Stomach (tissue), 19 donors: ENCODE measurements around the gene MPI. TPM values are rescaled to one million over a fixed set of nuclear protein-coding genes. Genes with fewer than 3 reads are reported as not detected.
A peak's percentile ranks its signal among the peaks of the same experiment; 100 is the strongest.

Experiments
- DNase-seq, 2 donors: peaks; one replicate each; pipeline versions ENCODE4 v3.0.0 to v3.0.0-alpha.2; 2013 to 2019
- H3K27ac ChIP-seq, 5 donors: fragments of 200-600 bp in 4 of 5; sonication (generic) in 4 of 5; one replicate each; pipeline ENCODE4 v1.5.1; 2013 to 2019; ENCODE audit warnings: mild to moderate bottlenecking in 1 of 5, moderate library complexity in 1 of 5
- H3K27me3 ChIP-seq, 3 donors: fragments of 200-600 bp; sonication (generic); one replicate each; pipeline ENCODE4 v1.5.1; 2017 to 2019; ENCODE audit warnings: mixed run types in 1 of 3
- H3K36me3 ChIP-seq, 4 donors: fragments of 200-600 bp; sonication (generic); 1 replicate in 3 of 4; 2 replicates in 1 of 4; pipeline ENCODE4 v1.5.1; 2016 to 2019
- H3K4me1 ChIP-seq, 4 donors: fragments of 200-600 bp; sonication (generic); one replicate each; pipeline ENCODE4 v1.5.1; 2016 to 2019
- H3K4me3 ChIP-seq, 4 donors: fragments of 200-600 bp; sonication (generic) in 3 of 4; one replicate each; pipeline ENCODE4 v1.5.1; 2016 to 2019; ENCODE audit warnings: mild to moderate bottlenecking in 1 of 4
- H3K9me3 ChIP-seq, 4 donors: fragments of 200-600 bp; sonication (generic); one replicate each; pipeline ENCODE4 v1.5.1; 2016 to 2019
- CTCF ChIP-seq, 7 experiments: fragments of 450-650 bp in 4 of 7; fragments of 200-600 bp in 3 of 7; sonication (generic) in 3 of 7; IDR thresholded peaks; one replicate each; pipeline ENCODE4 v1.5.1; 2016 to 2019; ENCODE audit warnings: antibody characterized with exemption in 7 of 7, control low read depth in 2 of 7, mild to moderate bottlenecking in 1 of 7
- EP300 ChIP-seq: sonication (generic); formaldehyde crosslinking; IDR thresholded peaks from one replicate; pipeline ENCODE4 v1.6.1; 2017; ENCODE audit warnings: antibody characterized with exemption
- POLR2A ChIP-seq, 4 donors: fragments of 450-650 bp; IDR thresholded peaks; one replicate each; pipeline ENCODE4 v1.6.1; 2016; ENCODE audit warnings: antibody characterized with exemption in 4 of 4, control low read depth in 2 of 4, mild to moderate bottlenecking in 1 of 4, moderate library complexity in 1 of 4
- POLR2AphosphoS5 ChIP-seq, 3 donors: sonication (generic); formaldehyde crosslinking; IDR thresholded peaks; one replicate each; pipeline ENCODE4 v1.6.1; 2016; ENCODE audit warnings: antibody characterized with exemption in 3 of 3
- WGBS, 5 donors: extraction: QIAGEN DNeasy Blood & Tissue Kit in 3 of 5; methylation state at CpG; one replicate each; pipeline versions ENCODE4 v1.1.5 to v1.1.7; 2013 to 2018; 5-methylcytosine and 5-hydroxymethylcytosine counted together
- intact Hi-C: fragments of 100-400 bp; cut with DNase I; formaldehyde crosslinking; loops from one replicate; pipeline ENCODE4 v1.15.1; 2023; ENCODE audit warnings: low total_unique reads
- long read RNA-seq, 10 donors: transcript quantifications; one replicate each; lab custom pipeline, GENCODE V29; 2026
- polyA plus RNA-seq, 3 donors: library from polyadenylated mRNA; stranded (reverse); fragments of 200-250 nt; gene quantifications; one replicate each; pipeline ENCODE4 v1.2.3, GENCODE V29; 2013
- total RNA-seq, 5 donors: library from RNA; depleted of rRNA; stranded (reverse); fragments of >200 nt; gene quantifications; one replicate each; pipeline versions ENCODE4 v1.1.0 to v1.2.3, GENCODE V29; 2014 to 2016
- donor health status: healthy with polysubstance abuse.
- donor health status: Bipolar disorder and iron deficiency.
- donor health status: healthy.

The MPI gene
- total RNA-seq (10 to 100 TPM; 17.0 to 35.7 (median 20.4) TPM), polyA plus RNA-seq (10 to 100 TPM; 18.4 to 20.7 (median 20.3) TPM)
- long read RNA-seq, donor 1, partial matches to known transcripts, result 0 of 3 reads
- long read RNA-seq, donor 1, other reads (novel, unspliced or antisense), result 0 of 3 reads
- long read RNA-seq, donor 2, full-length matches to known transcripts, result 8 of 8 reads
- long read RNA-seq, donor 2, partial matches to known transcripts, result 0 of 8 reads
- long read RNA-seq, donor 2, other reads (novel, unspliced or antisense), result 0 of 8 reads
- long read RNA-seq, donor 3, full-length matches to known transcripts, result 7 of 7 reads
- long read RNA-seq, donor 3, partial matches to known transcripts, result 0 of 7 reads
- long read RNA-seq, donor 3, other reads (novel, unspliced or antisense), result 0 of 7 reads
- long read RNA-seq, donor 4, partial matches to known transcripts, result 0 of 1 reads
- long read RNA-seq, donor 4, other reads (novel, unspliced or antisense), result 0 of 1 reads
- long read RNA-seq, donor 5, full-length matches to known transcripts, result 10 of 10 reads
- long read RNA-seq, donor 5, partial matches to known transcripts, result 0 of 10 reads
- long read RNA-seq, donor 5, other reads (novel, unspliced or antisense), result 0 of 10 reads
- long read RNA-seq, donor 6, full-length matches to known transcripts, result 17 of 17 reads
- long read RNA-seq, donor 6, partial matches to known transcripts, result 0 of 17 reads
- long read RNA-seq, donor 6, other reads (novel, unspliced or antisense), result 0 of 17 reads
- long read RNA-seq, donor 7, transcript MPI-214 (1 exons, 2,795 nt), result major isoform, 10 of 10 reads
- long read RNA-seq, donor 7, partial matches to known transcripts, result 0 of 10 reads
- long read RNA-seq, donor 7, other reads (novel, unspliced or antisense), result 0 of 10 reads
- long read RNA-seq, donor 8, full-length matches to known transcripts, result 16 of 16 reads
- long read RNA-seq, donor 8, partial matches to known transcripts, result 0 of 16 reads
- long read RNA-seq, donor 8, other reads (novel, unspliced or antisense), result 0 of 16 reads
- long read RNA-seq, donor 9, full-length matches to known transcripts, result 13 of 13 reads
- long read RNA-seq, donor 9, partial matches to known transcripts, result 0 of 13 reads
- long read RNA-seq, donor 9, other reads (novel, unspliced or antisense), result 0 of 13 reads
- long read RNA-seq, donor 10, partial matches to known transcripts, result 0 of 1 reads
- long read RNA-seq, donor 10, other reads (novel, unspliced or antisense), result 0 of 1 reads

- H3K27ac ChIP-seq, result peak within 1 kb of the TSS; percentile 70 to 90 (median 81)
- 1 to 2% (median 2%) methylated on average over 23 to 47 of the region's 47 CpGs for WGBS, 5 donors
- H3K9me3 ChIP-seq, result no peaks in the 10 kb centered on the region
- H3K4me3 ChIP-seq, result peak within 1 kb of the TSS; percentile 75 to 93 (median 88)
- no peaks in the 10 kb centered on the region for H3K27me3 ChIP-seq
- peaks cover 12 to 53% (median 35%) of the 10 kb centered on the region in 4 donors for H3K4me1 ChIP-seq
- H3K36me3 ChIP-seq, result peaks cover 8 to 26% (median 23%) of the 10 kb centered on the region in 4 donors
- DNase-seq, result peak; percentile 87 to 96
- peak in 4 of 7 experiments; percentile 13 to 36 (median 24) for TF ChIP-seq CTCF (IDR thresholded peaks at IDR 0.05)
- peak; percentile 71 to 89 (median 73) for TF ChIP-seq POLR2AphosphoS5 (IDR thresholded peaks at IDR 0.05)
- no peak for TF ChIP-seq EP300
- TF ChIP-seq POLR2A (IDR thresholded peaks at IDR 0.05), result peak in 1 of 4 donors; percentile 35
- intact Hi-C loops, result loop anchor here (10.0 kb wide), 1 partner anchor 45 kb away; the partner anchor contains the start of gene ULK3
Measured at GRCh38 chr15:74889883-74890664, at the start of gene MPI. Gene MPI (plus strand): TSS chr15:74890042. CDS start chr15:74890074, 32 bp downstream.

- no peaks in the 10 kb centered on the region for H3K9me3 ChIP-seq
- intact Hi-C loops, result loop anchor here (10.0 kb wide), 1 partner anchor 54 kb away; the partner anchor contains the start of gene MPI
- H3K36me3 ChIP-seq, result peaks cover 11 to 76% (median 69%) of the 10 kb centered on the region in 4 donors
- H3K27me3 ChIP-seq, result no peaks in the 10 kb centered on the region
- H3K4me1 ChIP-seq, result peaks cover 22 to 49% (median 32%) of the 10 kb centered on the region in 4 donors
- peak overlapping the region in 1 of 4 donors; percentile 81 for H3K4me3 ChIP-seq
- no peak for TF ChIP-seq POLR2A (IDR thresholded peaks at IDR 0.05)
- TF ChIP-seq CTCF (IDR thresholded peaks at IDR 0.05), result no peak
- no peak for TF ChIP-seq EP300
- TF ChIP-seq POLR2AphosphoS5 (IDR thresholded peaks at IDR 0.05), result no peak
- no peak for DNase-seq
- H3K27ac ChIP-seq, result no peak overlapping the region
- 85 to 93% (median 89%) methylated on average over 7 to 9 of the region's 9 CpGs for WGBS, 5 donors
Measured at GRCh38 chr15:74840851-74841775, 48.7 kb upstream of the MPI start.

GRCh38 chr15:74841891-74842373 is 47.9 kb upstream of the MPI start:
- peaks cover 11 to 76% (median 69%) of the 10 kb centered on the region in 4 donors for H3K36me3 ChIP-seq
- H3K27ac ChIP-seq, result peak overlapping the region in 2 of 5 donors; percentile 85 to 91
- H3K9me3 ChIP-seq, result no peaks in the 10 kb centered on the region
- H3K27me3 ChIP-seq, result no peaks in the 10 kb centered on the region
- WGBS, 5 donors, result 64 to 77% (median 72%) methylated on average over 14 of the region's 14 CpGs
- peak overlapping the region; percentile 75 to 84 (median 80) for H3K4me3 ChIP-seq
- intact Hi-C loops, result loop anchor here (10.0 kb wide), 1 partner anchor 53 kb away; the partner anchor contains the start of gene MPI
- peaks cover 22 to 49% (median 32%) of the 10 kb centered on the region in 4 donors for H3K4me1 ChIP-seq
- DNase-seq, result no peak
- TF ChIP-seq POLR2AphosphoS5 (IDR thresholded peaks at IDR 0.05), result no peak
- TF ChIP-seq POLR2A (IDR thresholded peaks at IDR 0.05), result no peak
- TF ChIP-seq CTCF (IDR thresholded peaks at IDR 0.05), result no peak
- no peak for TF ChIP-seq EP300
